ENCODE results near the gene TXNRD1.

GRCh38 chr12:104273503-104273902 lies 57.9 kb downstream of the TXNRD1 start:
- TF ChIP-seq POLR2A (IDR thresholded peaks at IDR 0.05) (no peak), CTCF (IDR thresholded peaks at IDR 0.05) (no peak)
